Fibroblast of skin of left quadriceps (primary cell): ENCODE results near the gene HS6ST2.
"Not testable (repeated sequence)": the region's sequence is repeated elsewhere in the genome, so short reads cannot be mapped to it uniquely, and the experiment has no call there.

Experiments used
- DNase-seq, 2 experiments: peaks; one replicate each; pipeline ENCODE4 v3.0.0-alpha.2; 2013; ENCODE audit warnings: low read depth in 2 of 2

Gene HS6ST2

GRCh38 chrX:132940727-132941327 is 17.6 kb downstream of the HS6ST2 start:
- DNase-seq = no peak

GRCh38 chrX:132933170-132933569 is 25.3 kb downstream of the HS6ST2 start:
- no peak for DNase-seq

GRCh38 chrX:132924426-132924825 is 34.0 kb downstream of the HS6ST2 start:
- DNase-seq = no peak

- DNase-seq = no peak
Observed at GRCh38 chrX:132918523-132918922, 39.9 kb downstream of the HS6ST2 start.

GRCh38 chrX:132916349-132916748 is 42.1 kb downstream of the HS6ST2 start:
- DNase-seq = no peak

- DNase-seq = peak; percentile 71 to 74
Observed at GRCh38 chrX:132909643-132910042, 48.8 kb downstream of the HS6ST2 start.

GRCh38 chrX:132908891-132909290 is 49.5 kb downstream of the HS6ST2 start:
- no peak for DNase-seq

GRCh38 chrX:132900633-132901293 is 57.7 kb downstream of the HS6ST2 start:
- DNase-seq = no peak

- no peak for DNase-seq
Observed at GRCh38 chrX:132887569-132887968, 70.9 kb downstream of the HS6ST2 start.

- no peak for DNase-seq
Observed at GRCh38 chrX:132883358-132883915, 75.0 kb downstream of the HS6ST2 start.

- not testable (repeated sequence) for DNase-seq
Observed at GRCh38 chrX:132880753-132881152, 77.7 kb downstream of the HS6ST2 start.

- DNase-seq = no peak
Observed at GRCh38 chrX:132877954-132878536, 80.4 kb downstream of the HS6ST2 start.

- DNase-seq = no peak
Observed at GRCh38 chrX:132876523-132877338, 81.7 kb downstream of the HS6ST2 start.

GRCh38 chrX:132875650-132876522 is 82.5 kb downstream of the HS6ST2 start:
- DNase-seq = no peak

- DNase-seq = no peak
Observed at GRCh38 chrX:132862562-132862961, 95.9 kb downstream of the HS6ST2 start.

- DNase-seq = no peak
Observed at GRCh38 chrX:132861076-132861475, 97.4 kb downstream of the HS6ST2 start.

- DNase-seq = no peak
Observed at GRCh38 chrX:132860200-132860599, 98.2 kb downstream of the HS6ST2 start.

GRCh38 chrX:132858018-132858417 is 100.4 kb downstream of the HS6ST2 start:
- no peak for DNase-seq

- DNase-seq = no peak
Observed at GRCh38 chrX:132855780-132856341, 102.6 kb downstream of the HS6ST2 start.

- DNase-seq = no peak
Observed at GRCh38 chrX:132853040-132853439, 105.4 kb downstream of the HS6ST2 start.
